Memory B cell (primary cell): ENCODE data around the gene CDKN2D.
"Not testable (repeated sequence)": the region's sequence is repeated elsewhere in the genome, so short reads cannot be mapped to it uniquely, and the experiment has no call there.

ENCODE experiments used
- ATAC-seq: fragments of 150-1000 bp; cut with Tn5 transposase; 2 replicates; pipeline ENCODE4 v1.10.0; 2021; ENCODE audit warnings: low read depth, mild to moderate bottlenecking, moderate library complexity
- DNase-seq, 2 donors: peaks; one replicate each; pipeline ENCODE4 v3.0.0; 2022; ENCODE audit warnings: low spot score in 2 of 2
- H3K27ac Mint-ChIP-seq: one replicate; pipeline ENCODE4 v1.8.0; 2022; ENCODE audit warnings: mild to moderate bottlenecking, moderate library complexity, mixed read lengths
- H3K27me3 Mint-ChIP-seq: one replicate; pipeline ENCODE4 v1.8.0; 2022; ENCODE audit warnings: mixed read lengths
- H3K36me3 Mint-ChIP-seq: one replicate; pipeline ENCODE4 v1.8.0; 2022; ENCODE audit warnings: mild to moderate bottlenecking, mixed read lengths
- H3K4me1 Mint-ChIP-seq: one replicate; pipeline ENCODE4 v1.8.0; 2022; ENCODE audit warnings: mixed read lengths
- H3K4me3 Mint-ChIP-seq: one replicate; pipeline ENCODE4 v1.8.0; 2022; ENCODE audit warnings: mild to moderate bottlenecking, moderate library complexity, mixed read lengths
- H3K9me3 Mint-ChIP-seq: one replicate; pipeline ENCODE4 v1.8.0; 2022; ENCODE audit warnings: mixed read lengths

CDKN2D gene

DNA sequence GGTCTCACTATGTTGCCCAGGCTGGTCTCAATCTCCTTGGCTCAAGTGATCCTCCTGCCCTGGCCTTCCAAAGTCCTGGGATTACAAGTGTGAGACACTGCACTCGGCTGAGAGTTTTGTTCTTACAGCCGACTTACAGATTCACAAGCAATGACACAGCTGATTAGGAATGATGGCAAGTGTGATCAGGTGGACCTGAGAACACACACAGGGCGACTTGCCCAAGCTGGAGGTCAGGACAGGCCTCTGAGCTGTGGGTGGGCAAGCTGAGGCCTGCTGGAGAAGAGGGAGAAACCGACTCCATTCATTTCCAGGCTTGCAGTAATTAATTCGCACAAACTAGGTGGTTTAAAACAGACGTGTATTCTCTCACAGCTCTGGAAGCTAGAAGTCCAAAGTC, 33.2 kb downstream of the CDKN2D start:
- DNase-seq: no peak
- no peak for ATAC-seq
- H3K9me3 Mint-ChIP-seq: no peaks in the 10 kb centered on the region
- no peak overlapping the region for H3K27ac Mint-ChIP-seq
- H3K4me1 Mint-ChIP-seq: no peaks in the 10 kb centered on the region
- H3K4me3 Mint-ChIP-seq: no peak overlapping the region
- peaks cover 2% of the 10 kb centered on the region for H3K36me3 Mint-ChIP-seq
- H3K27me3 Mint-ChIP-seq: peaks cover 8% of the 10 kb centered on the region

DNA sequence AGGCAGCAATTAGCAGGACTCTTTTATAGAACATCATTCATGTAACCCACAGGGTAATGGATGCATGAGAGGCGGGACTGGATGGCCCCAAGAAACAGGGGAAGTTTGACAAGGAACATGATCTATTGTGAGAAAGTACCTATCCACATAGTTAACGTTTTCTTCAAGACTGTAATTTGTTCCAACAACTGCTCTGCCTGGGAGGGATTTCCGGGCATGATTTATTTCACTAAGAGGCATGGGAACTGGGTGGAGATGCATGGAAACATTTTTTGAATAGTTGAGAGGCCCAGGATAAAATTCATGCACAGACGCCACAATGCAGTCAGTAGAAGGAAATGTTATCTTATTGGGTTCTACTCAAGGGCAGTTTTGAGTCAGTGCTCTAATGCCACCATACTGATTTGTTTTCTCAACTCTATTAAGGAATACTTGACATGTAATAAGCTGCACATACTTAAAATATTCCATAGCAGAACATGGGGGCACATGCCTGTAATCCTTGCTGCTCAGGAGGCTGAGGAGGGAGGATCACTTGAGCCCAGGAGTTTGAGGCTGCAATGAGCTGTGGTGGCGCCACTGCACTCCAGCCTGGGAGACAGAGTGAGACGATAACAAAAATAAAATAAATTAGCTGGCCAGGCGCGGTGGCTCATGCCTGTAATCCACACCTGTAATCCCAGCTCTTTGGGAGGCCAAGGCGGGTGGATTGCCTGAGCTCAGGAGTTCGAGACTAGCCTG, 35.0 kb downstream of the CDKN2D start:
- no peak overlapping the region for H3K4me3 Mint-ChIP-seq
- peaks cover 4% of the 10 kb centered on the region for H3K27me3 Mint-ChIP-seq
- H3K4me1 Mint-ChIP-seq: no peaks in the 10 kb centered on the region
- H3K36me3 Mint-ChIP-seq: peaks cover 2% of the 10 kb centered on the region
- H3K27ac Mint-ChIP-seq: no peak overlapping the region
- DNase-seq (no peak), ATAC-seq (no peak)
- H3K9me3 Mint-ChIP-seq: no peaks in the 10 kb centered on the region

DNA sequence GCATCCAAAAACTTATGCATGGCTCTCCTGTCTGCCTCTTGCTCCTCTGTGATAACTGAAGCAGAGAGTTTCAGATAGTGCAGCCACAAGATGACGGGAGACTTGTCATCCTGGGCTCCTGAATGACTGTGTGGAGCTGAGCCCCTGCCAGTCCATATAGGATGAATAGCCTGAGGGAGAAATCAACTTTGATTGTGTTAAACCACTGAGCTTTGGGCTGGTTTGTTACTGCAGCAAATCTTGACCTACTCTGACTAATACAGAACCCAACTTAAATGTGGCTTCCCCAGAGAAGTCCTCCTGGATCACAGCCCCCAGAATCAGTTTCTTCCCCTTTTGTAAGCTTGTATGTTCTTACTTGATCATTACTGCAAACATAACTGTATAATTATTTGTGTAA, 36.3 kb downstream of the CDKN2D start:
- Mint-ChIP-seq H3K4me1 (no peaks in the 10 kb centered on the region), H3K4me3 (no peak overlapping the region), H3K27me3 (peaks cover 4% of the 10 kb centered on the region), H3K27ac (no peak overlapping the region), H3K9me3 (no peaks in the 10 kb centered on the region), H3K36me3 (peaks cover 2% of the 10 kb centered on the region)
- ATAC-seq (no peak), DNase-seq (no peak)

DNA sequence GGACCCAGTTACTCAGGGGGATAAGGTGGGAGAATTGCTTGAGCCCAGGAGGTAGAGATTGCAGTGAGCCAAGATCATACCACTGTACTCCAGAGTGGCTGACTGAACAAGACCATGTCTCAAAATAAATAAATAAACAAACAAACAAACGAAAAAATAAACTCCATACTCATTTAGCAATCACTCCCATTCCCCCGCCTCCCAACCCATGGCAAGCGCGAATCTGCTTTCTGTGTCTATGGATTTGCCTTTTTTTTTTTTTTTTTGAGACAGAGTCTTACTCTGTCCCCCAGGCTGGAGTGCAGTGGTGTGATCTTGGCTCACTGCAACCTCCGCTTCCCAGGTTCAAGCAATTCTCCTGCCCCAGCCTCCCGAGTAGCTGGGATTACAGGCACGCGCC, 41.9 kb downstream of the CDKN2D start:
- not testable (repeated sequence) for H3K9me3 Mint-ChIP-seq, H3K27ac Mint-ChIP-seq, ATAC-seq, H3K36me3 Mint-ChIP-seq, H3K27me3 Mint-ChIP-seq, H3K4me1 Mint-ChIP-seq, H3K4me3 Mint-ChIP-seq, DNase-seq

DNA sequence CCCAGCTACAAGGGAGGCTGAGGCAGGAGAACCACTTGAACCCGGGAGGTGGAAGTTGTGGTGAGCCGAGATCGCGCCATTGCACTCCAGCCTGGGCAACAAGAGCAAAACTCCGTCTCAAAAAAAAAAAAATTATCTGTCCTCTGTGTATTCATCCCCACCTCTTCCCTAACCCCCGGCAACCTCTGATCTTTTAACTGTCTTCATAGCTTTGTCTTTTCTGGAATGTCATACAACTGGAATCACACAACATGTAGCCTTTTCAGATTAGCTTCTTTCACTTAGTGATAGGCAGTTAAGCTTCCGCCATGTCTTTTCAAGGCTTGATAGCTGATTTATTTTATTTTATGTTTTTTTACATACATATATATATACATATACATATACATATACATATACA, 43.1 kb downstream of the CDKN2D start:
- Mint-ChIP-seq H3K4me1 (no peaks in the 10 kb centered on the region), H3K27ac (no peak overlapping the region), H3K36me3 (no peaks in the 10 kb centered on the region), H3K4me3 (no peak overlapping the region), H3K27me3 (peaks cover 4% of the 10 kb centered on the region), H3K9me3 (no peaks in the 10 kb centered on the region)
- ATAC-seq (no peak), DNase-seq (no peak)

GRCh38 chr19:10523135-10523636, 45.6 kb downstream of the CDKN2D start:
- Mint-ChIP-seq H3K36me3 (no peaks in the 10 kb centered on the region), H3K4me1 (peaks cover 10% of the 10 kb centered on the region), H3K27ac (no peak overlapping the region), H3K9me3 (no peaks in the 10 kb centered on the region), H3K4me3 (no peak overlapping the region), H3K27me3 (peaks cover 17% of the 10 kb centered on the region)
- ATAC-seq (no peak), DNase-seq (no peak)

- H3K4me3 Mint-ChIP-seq: no peak overlapping the region
- peaks cover 17% of the 10 kb centered on the region for H3K4me1 Mint-ChIP-seq
- H3K9me3 Mint-ChIP-seq: no peaks in the 10 kb centered on the region
- peaks cover 23% of the 10 kb centered on the region for H3K27me3 Mint-ChIP-seq
- DNase-seq: no peak
- no peak overlapping the region for H3K27ac Mint-ChIP-seq
- ATAC-seq: no peak
- H3K36me3 Mint-ChIP-seq: no peaks in the 10 kb centered on the region
These were observed 47.2 kb downstream of the CDKN2D start for GRCh38 chr19:10521461-10522171.

DNA sequence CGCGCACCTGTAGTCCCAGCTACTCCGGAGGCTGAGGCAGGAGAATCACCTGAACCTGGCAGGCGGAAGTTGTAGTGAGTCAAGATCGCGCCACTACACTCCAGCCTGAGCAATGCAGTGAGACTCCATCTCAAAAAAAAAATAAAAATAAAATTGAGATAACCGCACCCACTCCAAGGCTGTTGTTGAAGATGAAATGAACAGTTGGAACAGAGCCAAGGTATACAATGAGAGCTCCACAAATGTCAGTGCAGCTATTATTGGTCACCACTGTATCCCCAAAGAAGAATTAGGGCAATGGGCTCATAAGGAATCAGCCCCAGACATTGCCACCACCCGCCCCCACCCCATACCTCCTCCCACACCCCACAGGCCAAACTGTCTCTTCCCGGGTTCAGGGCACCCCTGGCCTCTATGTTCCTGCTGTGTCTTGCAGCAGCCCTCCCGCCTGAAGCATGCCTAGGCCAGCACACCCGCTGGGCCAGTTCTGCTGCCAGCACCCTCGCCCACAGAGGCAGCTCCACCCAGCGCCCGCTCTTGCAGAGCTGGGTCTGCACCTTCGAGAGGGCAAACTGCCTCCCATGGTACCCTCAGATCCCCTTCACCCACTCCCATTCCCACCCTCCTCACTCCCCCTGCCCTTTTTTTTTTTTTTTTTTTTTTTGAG, 48.0 kb downstream of the CDKN2D start:
- Mint-ChIP-seq H3K9me3 (no peaks in the 10 kb centered on the region), H3K27ac (no peak overlapping the region), H3K4me1 (peaks cover 17% of the 10 kb centered on the region), H3K36me3 (no peaks in the 10 kb centered on the region), H3K4me3 (no peak overlapping the region), H3K27me3 (peaks cover 28% of the 10 kb centered on the region)
- DNase-seq (no peak), ATAC-seq (no peak)

DNA sequence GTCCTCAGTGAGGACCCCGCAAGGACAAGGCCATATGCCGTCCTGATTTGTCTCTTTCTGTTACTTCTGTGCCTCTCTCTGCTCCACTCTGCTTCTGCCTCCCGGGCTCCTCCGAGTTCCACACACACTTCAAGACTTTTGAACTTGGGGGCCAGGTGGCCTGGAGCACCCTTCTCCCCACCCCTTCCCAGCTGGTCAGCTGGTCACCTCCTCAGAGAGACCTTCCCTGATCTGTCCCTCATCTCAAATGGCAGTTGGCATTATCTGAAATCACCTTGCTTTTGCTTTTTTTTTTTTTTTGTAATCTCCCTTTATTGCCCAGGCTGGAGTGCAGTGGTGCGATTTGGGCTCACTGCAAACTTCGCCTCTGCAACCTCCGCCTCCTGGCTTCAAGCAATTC, 49.4 kb downstream of the CDKN2D start:
- H3K27ac Mint-ChIP-seq: no peak overlapping the region
- H3K4me1 Mint-ChIP-seq: peaks cover 17% of the 10 kb centered on the region
- no peak for ATAC-seq
- H3K4me3 Mint-ChIP-seq: peak overlapping the region; percentile 42
- peaks cover 30% of the 10 kb centered on the region for H3K27me3 Mint-ChIP-seq
- no peak for DNase-seq
- H3K36me3 Mint-ChIP-seq: no peaks in the 10 kb centered on the region
- H3K9me3 Mint-ChIP-seq: no peaks in the 10 kb centered on the region

- Mint-ChIP-seq H3K4me3 (peak overlapping the region; percentile 42), H3K36me3 (no peaks in the 10 kb centered on the region), H3K27ac (no peak overlapping the region), H3K9me3 (no peaks in the 10 kb centered on the region), H3K4me1 (peaks cover 20% of the 10 kb centered on the region), H3K27me3 (peaks cover 32% of the 10 kb centered on the region)
- ATAC-seq: peak; percentile 62
- no peak for DNase-seq
These were observed 50.1 kb downstream of the CDKN2D start for GRCh38 chr19:10518444-10519361.

GRCh38 chr19:10517760-10518443, 50.9 kb downstream of the CDKN2D start:
- ATAC-seq (peak; percentile 55), DNase-seq (no peak)
- no peaks in the 10 kb centered on the region for H3K9me3 Mint-ChIP-seq
- H3K4me1 Mint-ChIP-seq: peaks cover 20% of the 10 kb centered on the region
- peak overlapping the region; percentile 45 for H3K4me3 Mint-ChIP-seq
- no peaks in the 10 kb centered on the region for H3K36me3 Mint-ChIP-seq
- H3K27ac Mint-ChIP-seq: no peak overlapping the region
- peaks cover 39% of the 10 kb centered on the region for H3K27me3 Mint-ChIP-seq

- H3K36me3 Mint-ChIP-seq: no peaks in the 10 kb centered on the region
- peak within 1 kb of the TSS; percentile 45 for H3K4me3 Mint-ChIP-seq
- DNase-seq: peak in 1 of 2 donors; percentile 30
- H3K9me3 Mint-ChIP-seq: no peaks in the 10 kb centered on the region
- H3K27me3 Mint-ChIP-seq: peaks cover 39% of the 10 kb centered on the region
- H3K4me1 Mint-ChIP-seq: peaks cover 20% of the 10 kb centered on the region
- H3K27ac Mint-ChIP-seq: no peak within 1 kb of the TSS
- no peak for ATAC-seq
These were observed 51.4 kb downstream of the CDKN2D start, which contains the start of gene S1PR5 for GRCh38 chr19:10517361-10517759. Gene S1PR5, minus strand, starts transcription at chr19:10517447. Its CDS starts 2,436 bp downstream, at chr19:10515011.

DNA sequence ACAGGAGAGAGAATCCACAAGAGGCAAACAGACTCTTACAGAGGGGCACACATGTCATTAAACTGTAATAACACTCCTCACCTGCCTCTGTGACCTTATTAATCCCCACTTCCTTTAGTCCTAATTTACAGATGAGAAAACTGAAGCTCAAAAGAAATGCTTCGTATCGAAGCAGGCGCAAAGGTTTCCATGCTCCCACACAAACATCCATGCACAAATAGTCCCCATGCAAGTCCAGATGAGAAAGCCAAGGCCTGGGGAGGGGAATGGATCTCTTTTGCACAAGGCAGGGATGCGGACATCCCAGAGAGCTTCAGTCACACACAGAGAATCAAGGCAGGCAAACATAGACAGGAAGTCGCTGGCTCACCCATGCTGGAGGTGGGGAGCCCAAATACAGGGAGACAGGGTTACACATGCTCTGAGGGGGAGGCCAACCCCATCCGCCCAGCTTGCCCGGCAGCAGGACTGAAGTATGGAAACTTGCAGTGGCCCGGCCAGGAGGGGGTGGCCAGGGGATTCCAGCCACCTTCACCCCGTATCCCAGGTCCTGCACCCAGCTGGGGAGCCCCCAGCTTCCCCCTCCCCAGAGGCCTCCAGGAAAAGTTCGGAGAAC, 52.0 kb downstream of the CDKN2D start:
- Mint-ChIP-seq H3K36me3 (no peaks in the 10 kb centered on the region), H3K4me1 (peaks cover 20% of the 10 kb centered on the region), H3K27me3 (peaks cover 39% of the 10 kb centered on the region), H3K9me3 (no peaks in the 10 kb centered on the region), H3K4me3 (peak overlapping the region; percentile 10), H3K27ac (no peak overlapping the region)
- ATAC-seq (no peak), DNase-seq (no peak)
